C4-2B (cell line): ENCODE measurements around the gene STK38L.

ENCODE experiments used
- H3K27ac ChIP-seq: fragments of 450-650 bp; 2 replicates; pipeline ENCODE4 v1.5.1; 2017
- ZFX ChIP-seq: fragments of 450-650 bp; IDR thresholded peaks from 2 replicates; pipeline ENCODE4 v1.6.1; 2017
- TF ChIP-seq, protein P1 (sequence below): fragments of 450-650 bp; conservative IDR thresholded peaks from 2 replicates; pipeline ENCODE4 v1.5.1; 2017; ENCODE audit warnings: mild to moderate bottlenecking

Gene STK38L

GRCh38 chr12:27297566-27297965 is 53.5 kb downstream of the STK38L start:
- TF ChIP-seq ZFX, result no peak
- TF ChIP-seq, protein P1, sequence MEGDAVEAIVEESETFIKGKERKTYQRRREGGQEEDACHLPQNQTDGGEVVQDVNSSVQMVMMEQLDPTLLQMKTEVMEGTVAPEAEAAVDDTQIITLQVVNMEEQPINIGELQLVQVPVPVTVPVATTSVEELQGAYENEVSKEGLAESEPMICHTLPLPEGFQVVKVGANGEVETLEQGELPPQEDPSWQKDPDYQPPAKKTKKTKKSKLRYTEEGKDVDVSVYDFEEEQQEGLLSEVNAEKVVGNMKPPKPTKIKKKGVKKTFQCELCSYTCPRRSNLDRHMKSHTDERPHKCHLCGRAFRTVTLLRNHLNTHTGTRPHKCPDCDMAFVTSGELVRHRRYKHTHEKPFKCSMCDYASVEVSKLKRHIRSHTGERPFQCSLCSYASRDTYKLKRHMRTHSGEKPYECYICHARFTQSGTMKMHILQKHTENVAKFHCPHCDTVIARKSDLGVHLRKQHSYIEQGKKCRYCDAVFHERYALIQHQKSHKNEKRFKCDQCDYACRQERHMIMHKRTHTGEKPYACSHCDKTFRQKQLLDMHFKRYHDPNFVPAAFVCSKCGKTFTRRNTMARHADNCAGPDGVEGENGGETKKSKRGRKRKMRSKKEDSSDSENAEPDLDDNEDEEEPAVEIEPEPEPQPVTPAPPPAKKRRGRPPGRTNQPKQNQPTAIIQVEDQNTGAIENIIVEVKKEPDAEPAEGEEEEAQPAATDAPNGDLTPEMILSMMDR, result no peak
- H3K27ac ChIP-seq, result no peak overlapping the region

DNA sequence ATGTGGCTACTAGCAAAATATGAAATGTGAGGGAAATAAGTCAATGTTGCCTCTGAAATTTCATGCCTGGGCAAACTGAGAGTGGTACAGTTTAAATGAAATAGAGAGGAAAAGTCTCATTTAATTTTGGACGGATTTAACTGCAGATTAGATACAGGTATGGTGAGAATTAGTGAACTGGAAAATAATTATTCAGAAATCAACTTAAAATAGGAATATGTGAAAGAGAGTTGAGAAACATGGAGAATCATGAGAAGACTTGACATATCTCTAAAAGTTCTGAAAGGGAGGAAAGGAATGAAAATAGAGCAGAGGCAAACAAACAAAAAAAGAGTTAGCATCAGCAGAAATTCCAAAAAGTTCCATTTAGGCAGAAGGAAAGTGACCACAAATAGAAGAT is 55.0 kb downstream of the STK38L start:
- TF ChIP-seq ZFX, result no peak
- TF ChIP-seq, protein P1, result no peak
- no peak overlapping the region for H3K27ac ChIP-seq

DNA sequence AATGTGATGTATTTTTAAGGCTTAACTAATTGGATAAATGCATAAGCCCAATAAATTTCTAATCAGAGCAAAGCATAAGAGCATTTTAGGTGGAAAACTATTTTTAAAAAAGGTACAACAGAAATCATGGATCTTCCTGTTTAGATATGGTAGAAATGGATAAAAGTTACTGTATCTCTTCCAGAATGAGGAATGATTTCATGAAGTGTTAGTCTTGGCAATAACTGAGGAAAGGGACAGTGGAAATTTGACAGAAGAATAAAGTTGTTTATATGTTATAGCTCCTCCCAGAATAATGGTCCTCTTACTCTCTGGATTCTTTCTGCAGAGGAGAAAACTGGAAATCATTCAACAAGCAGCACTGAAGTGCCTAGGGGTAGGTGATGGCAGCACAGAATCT is 56.1 kb downstream of the STK38L start:
- H3K27ac ChIP-seq, result no peak overlapping the region
- TF ChIP-seq ZFX, result no peak
- TF ChIP-seq, protein P1, result no peak

DNA sequence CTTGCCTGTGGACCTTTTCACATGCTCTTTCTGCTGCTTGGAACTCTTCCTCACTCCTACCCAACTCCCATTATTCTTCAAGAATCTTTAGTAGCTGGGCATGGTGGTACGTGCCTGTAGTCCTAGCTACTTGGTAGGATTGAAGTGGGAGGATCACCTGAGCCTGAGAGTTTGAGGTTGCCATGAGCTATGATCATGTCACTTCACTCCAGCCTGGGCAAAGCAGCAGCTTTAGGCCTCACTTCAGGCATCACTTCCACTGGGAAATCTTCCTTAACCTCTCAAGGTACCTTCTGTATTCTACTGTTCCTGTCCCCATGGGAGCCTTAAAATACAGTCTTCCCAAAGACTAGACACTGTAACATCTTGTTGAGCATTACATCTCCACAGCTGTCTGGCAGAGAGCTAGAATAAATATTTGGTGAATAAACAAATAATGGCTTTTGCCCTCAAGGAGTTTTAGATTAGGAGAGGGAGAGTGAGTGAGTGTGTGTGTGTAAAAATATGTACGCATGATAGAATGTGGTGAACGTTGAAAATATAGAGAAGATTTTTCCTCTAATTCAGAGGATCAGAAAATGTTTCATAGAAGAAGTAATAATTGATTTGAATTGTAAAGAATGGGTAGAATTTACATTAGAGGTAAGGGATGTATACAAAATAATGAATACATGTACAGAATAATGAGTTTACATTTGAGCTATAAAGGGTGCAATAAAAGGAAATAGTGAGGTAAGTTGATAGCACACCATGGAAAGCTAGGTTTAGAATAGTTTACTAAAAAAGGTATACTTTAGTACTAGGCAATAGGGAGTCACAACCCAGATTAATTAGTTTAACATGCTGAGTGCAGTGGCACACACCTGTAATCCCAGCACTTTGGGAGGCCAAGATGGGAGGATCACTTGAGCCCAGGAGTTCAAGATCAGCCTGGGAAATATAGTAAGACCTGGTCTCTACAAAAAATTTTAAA is 59.3 kb downstream of the STK38L start:
- no peak for TF ChIP-seq ZFX
- TF ChIP-seq, protein P1, result no peak
- no peak overlapping the region for H3K27ac ChIP-seq

DNA sequence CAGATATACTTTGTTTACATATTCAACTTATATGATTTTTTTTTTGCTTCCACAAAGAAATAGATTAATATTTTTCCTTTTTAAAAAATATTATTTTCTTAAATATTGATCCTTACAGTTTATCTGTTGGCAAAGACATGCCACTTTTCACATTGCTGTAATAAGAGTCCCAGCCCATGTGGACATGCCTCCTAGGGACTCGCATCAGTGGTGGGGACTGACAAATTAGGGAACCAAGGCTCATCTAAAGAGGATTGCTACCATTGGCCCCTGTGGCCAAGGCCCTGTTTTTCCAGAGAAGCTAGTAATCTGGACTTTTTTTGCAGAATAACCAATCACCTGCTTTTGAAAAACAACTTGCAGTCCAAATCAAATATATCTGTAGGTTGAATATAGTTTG is 60.8 kb downstream of the STK38L start:
- H3K27ac ChIP-seq, result no peak overlapping the region
- no peak for TF ChIP-seq ZFX
- TF ChIP-seq, protein P1, result no peak

GRCh38 chr12:27305673-27306456 is 61.8 kb downstream of the STK38L start:
- H3K27ac ChIP-seq, result no peak overlapping the region
- TF ChIP-seq ZFX, result no peak
- TF ChIP-seq, protein P1, result peak; percentile 84
